ENCODE data around the gene OBSCN. TPM values are rescaled to one million over a fixed set of nuclear protein-coding genes. Genes with fewer than 3 reads are reported as not detected.

Gene OBSCN
- total and polyA plus RNA-seq, 2 donors (not counting 1 experiment from before 2014, with no cell fraction given) = 10.0 to 63.9 TPM

DNA sequence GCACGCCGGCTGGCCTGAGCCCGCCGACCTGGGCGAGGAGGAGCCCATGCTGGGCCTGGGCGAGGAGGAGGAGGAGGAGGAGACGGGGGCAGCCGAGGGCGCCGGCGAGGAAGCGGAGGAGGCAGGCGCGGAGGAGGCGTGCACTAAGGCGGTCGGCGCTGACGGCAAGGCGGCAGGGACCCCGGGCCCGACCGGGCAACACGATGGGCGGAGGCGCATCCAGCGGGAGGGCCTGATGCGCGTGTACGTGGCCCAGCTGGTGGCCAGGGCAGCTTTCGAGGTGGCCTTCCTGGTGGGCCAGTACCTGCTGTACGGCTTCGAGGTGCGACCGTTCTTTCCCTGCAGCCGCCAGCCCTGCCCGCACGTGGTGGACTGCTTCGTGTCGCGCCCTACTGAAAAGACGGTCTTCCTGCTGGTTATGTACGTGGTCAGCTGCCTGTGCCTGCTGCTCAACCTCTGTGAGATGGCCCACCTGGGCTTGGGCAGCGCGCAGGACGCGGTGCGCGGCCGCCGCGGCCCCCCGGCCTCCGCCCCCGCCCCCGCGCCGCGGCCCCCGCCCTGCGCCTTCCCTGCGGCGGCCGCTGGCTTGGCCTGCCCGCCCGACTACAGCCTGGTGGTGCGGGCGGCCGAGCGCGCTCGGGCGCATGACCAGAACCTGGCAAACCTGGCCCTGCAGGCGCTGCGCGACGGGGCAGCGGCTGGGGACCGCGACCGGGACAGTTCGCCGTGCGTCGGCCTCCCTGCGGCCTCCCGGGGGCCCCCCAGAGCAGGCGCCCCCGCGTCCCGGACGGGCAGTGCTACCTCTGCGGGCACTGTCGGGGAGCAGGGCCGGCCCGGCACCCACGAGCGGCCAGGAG is 49.5 kb upstream of the OBSCN start:
- DNase-seq = no peak
- no peaks in the 10 kb centered on the region for H4K20me1 ChIP-seq (ENCODE audit: control insufficient read depth, insufficient read depth, low read length, poor library complexity, severe bottlenecking)
- H3K36me3 ChIP-seq (replicated peaks in 1 of 2; ENCODE audit: control extremely low read depth in 1 of 2, control insufficient read depth in 1 of 2, extremely low read depth in 1 of 2, insufficient read depth in 2 of 2, low read length in 1 of 2) = no peaks in the 10 kb centered on the region
- H2AFZ ChIP-seq (ENCODE audit: insufficient read depth, low read depth, low read length, poor library complexity, severe bottlenecking) = no peak overlapping the region
- Mint-ChIP-seq H3K9me3 (ENCODE audit: insufficient read depth) (no peaks in the 10 kb centered on the region), H3K4me3 (no peak overlapping the region), H3K27ac (no peak overlapping the region), H3K4me1 (no peaks in the 10 kb centered on the region), H3K27me3 (peaks cover 3% of the 10 kb centered on the region)
- H3K79me2 ChIP-seq (ENCODE audit: control insufficient read depth, insufficient read depth, low read length) = peaks cover 4% of the 10 kb centered on the region
- no peak overlapping the region for H3K4me3 ChIP-seq (ENCODE audit: control extremely low read depth in 1 of 5, extremely low read depth in 1 of 5, insufficient read depth in 1 of 5, low read depth in 2 of 5, low read length in 4 of 5)
- WGBS (ENCODE audit: insufficient coverage) = 97% methylated on average over 88 of the region's 98 CpGs
- intact Hi-C loops (cut with micrococcal nuclease) = no loop called here
- H3K27me3 ChIP-seq (replicated peaks in 1 of 4; ENCODE audit: control extremely low read depth in 1 of 4, control insufficient read depth in 3 of 4, insufficient read depth in 4 of 4, low read length in 3 of 4) = peaks cover 0 to 23% (median 0%) of the 10 kb centered on the region in 4 experiments
- peaks cover 0 to 2% (median 0%) of the 10 kb centered on the region in 3 donors for H3K9me3 ChIP-seq (ENCODE audit: control extremely low read depth in 1 of 3, control insufficient read depth in 2 of 3, insufficient read depth in 1 of 3, low read length in 2 of 3)
- no peak overlapping the region for H3K27ac ChIP-seq (ENCODE audit: low read length in 2 of 2)
- H3K9ac ChIP-seq (ENCODE audit: low read length) = no peak overlapping the region
- ChIA-PET POLR2A (interaction anchor here (0.6 kb wide), 1 partner anchor 330 kb away, joined by 7 read pairs; no protein-coding TSS in a partner anchor), CTCF (interaction anchor here (0.9 kb wide), 1 partner anchor 28 kb away, joined by 3 read pairs; no protein-coding TSS in a partner anchor)
- H3K4me1 ChIP-seq (ENCODE audit: control insufficient read depth in 2 of 2, insufficient read depth in 2 of 2, low read length in 2 of 2) = peaks cover 0 to 9% of the 10 kb centered on the region in 2 donors
- no peak overlapping the region for H3K4me2 ChIP-seq (replicated peaks; ENCODE audit: low read depth, low read length, poor library complexity, severe bottlenecking)
- no peak for TF ChIP-seq CTCF (IDR thresholded peaks at IDR 0.05)
- TF ChIP-seq EZH2 (IDR thresholded peaks at IDR 0.05; ENCODE audit: borderline replicate concordance, insufficient read depth, low read depth, low read length, poor library complexity, severe bottlenecking) = no peak
- ATAC-seq (ENCODE audit: low read depth) = no peak
